ENCODE results near the gene CBX4.

The CBX4 gene

DNA sequence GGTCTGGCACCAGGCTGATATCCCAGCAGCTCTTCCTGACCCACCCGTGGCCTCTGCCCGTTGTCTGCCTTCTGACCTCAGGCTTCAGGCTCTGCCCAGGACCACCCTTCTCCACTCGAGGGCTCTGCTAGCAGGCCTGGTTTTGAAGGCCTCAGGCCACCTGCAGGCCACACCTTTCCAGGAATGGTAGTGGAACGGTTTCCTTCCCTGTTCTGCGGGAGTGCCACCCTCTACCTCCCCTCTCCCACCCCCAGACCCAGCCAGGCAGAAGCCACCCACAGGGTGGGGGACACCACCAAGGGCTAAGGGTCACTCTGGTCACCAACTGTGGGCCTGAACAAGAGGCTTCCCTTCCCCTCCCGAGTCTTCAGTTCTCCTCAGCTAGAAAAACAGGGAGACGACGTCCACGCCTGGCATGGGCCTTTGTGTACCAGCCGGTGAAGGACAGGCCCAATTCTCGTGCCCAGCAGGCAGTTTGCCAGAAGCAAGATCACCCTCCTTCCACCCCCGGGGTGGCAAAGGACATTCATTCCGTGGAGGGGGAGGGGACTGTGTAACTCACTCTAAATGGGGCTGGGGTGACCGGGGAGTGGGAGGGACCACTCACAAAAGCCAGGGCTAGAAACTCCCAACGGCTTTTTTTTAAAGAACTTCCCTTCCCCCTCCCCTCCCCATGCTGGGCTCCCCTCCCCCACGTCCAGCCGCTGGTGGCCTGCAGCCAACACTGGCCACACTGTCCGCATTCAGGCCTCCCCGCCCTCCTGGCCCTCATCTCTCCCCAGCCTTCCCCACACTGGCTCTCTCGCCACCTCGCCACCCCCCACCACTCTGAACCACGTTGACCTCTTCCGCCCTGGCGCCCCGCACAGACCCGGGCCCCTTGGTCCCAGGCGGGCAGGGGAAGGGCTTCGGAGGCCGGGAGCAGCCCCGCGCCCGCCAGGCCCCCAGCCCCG is 7.7 kb downstream of the CBX4 start:
- Mint-ChIP-seq H3K27me3 (no peaks in the 10 kb centered on the region), H3K27ac (no peak overlapping the region), H3K4me1 (ENCODE audit: low read depth) (peaks cover 12% of the 10 kb centered on the region), H3K36me3 (ENCODE audit: low read depth) (peaks cover 17% of the 10 kb centered on the region), H3K9me3 (no peaks in the 10 kb centered on the region), H3K4me3 (no peak overlapping the region)
- DNase-seq: no peak

DNA sequence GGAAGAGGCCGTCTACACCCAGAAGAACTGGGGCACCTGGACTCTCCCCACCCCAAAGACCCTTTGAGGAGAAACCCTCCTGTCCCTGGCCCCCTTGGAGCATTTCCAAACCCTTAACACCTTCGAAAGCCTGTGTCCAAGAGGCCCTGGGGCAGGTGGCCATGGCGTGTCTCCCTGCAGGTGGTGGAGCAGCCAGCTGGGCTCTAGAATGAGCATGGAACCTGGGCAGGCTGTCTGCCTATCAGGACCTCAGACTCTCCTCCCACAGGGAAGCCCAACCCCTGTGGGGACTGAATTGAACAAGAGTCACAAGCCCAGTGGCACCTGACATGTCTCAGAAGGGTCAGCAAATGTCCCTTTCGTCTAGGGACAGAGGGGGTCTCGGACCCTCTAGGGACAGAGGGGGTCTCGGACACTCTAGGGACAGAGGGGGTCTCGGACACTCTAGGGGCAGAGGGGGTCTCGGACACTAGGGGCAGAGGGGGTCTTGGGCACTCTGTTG is 8.4 kb downstream of the CBX4 start:
- H3K36me3 Mint-ChIP-seq (ENCODE audit: low read depth): peaks cover 17% of the 10 kb centered on the region
- no peak overlapping the region for H3K27ac Mint-ChIP-seq
- H3K4me1 Mint-ChIP-seq (ENCODE audit: low read depth): peaks cover 16% of the 10 kb centered on the region
- no peak overlapping the region for H3K4me3 Mint-ChIP-seq
- no peaks in the 10 kb centered on the region for H3K9me3 Mint-ChIP-seq
- H3K27me3 Mint-ChIP-seq: no peaks in the 10 kb centered on the region
- no peak for DNase-seq

GRCh38 chr17:79830303-79830702 is 8.9 kb downstream of the CBX4 start:
- H3K27me3 Mint-ChIP-seq: no peaks in the 10 kb centered on the region
- no peak for DNase-seq
- no peak overlapping the region for H3K4me3 Mint-ChIP-seq
- no peaks in the 10 kb centered on the region for H3K9me3 Mint-ChIP-seq
- H3K27ac Mint-ChIP-seq: no peak overlapping the region
- H3K36me3 Mint-ChIP-seq (ENCODE audit: low read depth): peaks cover 14% of the 10 kb centered on the region
- H3K4me1 Mint-ChIP-seq (ENCODE audit: low read depth): peaks cover 16% of the 10 kb centered on the region

GRCh38 chr17:79829457-79829856 is 9.8 kb downstream of the CBX4 start:
- DNase-seq: no peak
- H3K36me3 Mint-ChIP-seq (ENCODE audit: low read depth): peaks cover 6% of the 10 kb centered on the region
- no peaks in the 10 kb centered on the region for H3K9me3 Mint-ChIP-seq
- peaks cover 13% of the 10 kb centered on the region for H3K4me1 Mint-ChIP-seq (ENCODE audit: low read depth)
- peaks cover under 1% of the 10 kb centered on the region for H3K27me3 Mint-ChIP-seq
- H3K4me3 Mint-ChIP-seq: no peak overlapping the region
- no peak overlapping the region for H3K27ac Mint-ChIP-seq

GRCh38 chr17:79829004-79829403 is 10.2 kb downstream of the CBX4 start:
- no peak for DNase-seq
- Mint-ChIP-seq H3K27ac (no peak overlapping the region), H3K4me3 (no peak overlapping the region), H3K4me1 (ENCODE audit: low read depth) (peaks cover 13% of the 10 kb centered on the region), H3K27me3 (peaks cover 3% of the 10 kb centered on the region), H3K36me3 (ENCODE audit: low read depth) (peaks cover 4% of the 10 kb centered on the region), H3K9me3 (no peaks in the 10 kb centered on the region)

DNA sequence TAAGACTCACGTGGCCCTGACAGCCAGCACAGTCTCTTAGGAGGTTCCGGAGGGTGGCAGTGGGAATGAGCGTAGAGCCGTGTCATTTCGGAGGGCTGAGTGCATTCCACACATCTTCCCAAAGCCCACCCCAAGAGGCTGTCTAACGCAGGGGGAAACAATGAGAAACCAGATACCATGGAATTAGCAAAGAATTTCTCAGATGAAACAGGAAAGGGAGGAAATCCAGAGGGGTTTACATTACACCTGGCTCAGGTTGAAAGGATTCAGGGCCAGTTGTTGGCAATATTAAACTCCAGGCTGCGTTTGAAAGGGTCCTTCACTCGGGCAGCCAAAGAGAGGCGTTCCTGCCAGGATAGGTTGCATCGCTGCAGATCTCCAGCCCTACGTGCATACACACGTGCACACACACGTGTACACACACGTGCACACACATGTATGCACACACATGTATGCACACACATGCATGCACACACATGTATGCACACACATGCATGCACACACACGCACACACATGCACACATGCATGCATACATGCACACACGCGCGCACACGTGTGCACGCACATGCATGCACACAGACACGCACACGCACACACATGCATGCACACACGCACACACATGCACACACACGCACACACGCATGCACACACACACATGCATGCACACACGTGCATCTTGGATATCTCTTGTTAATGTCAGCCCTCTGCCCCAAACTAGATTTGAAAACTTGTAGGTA is 12.2 kb downstream of the CBX4 start:
- H3K27ac Mint-ChIP-seq: no peak overlapping the region
- H3K4me1 Mint-ChIP-seq (ENCODE audit: low read depth): peaks cover 9% of the 10 kb centered on the region
- no peak overlapping the region for H3K4me3 Mint-ChIP-seq

GRCh38 chr17:79826204-79826680 is 13.0 kb downstream of the CBX4 start:
- H3K9me3 Mint-ChIP-seq: no peaks in the 10 kb centered on the region
- no peak for DNase-seq
- H3K36me3 Mint-ChIP-seq (ENCODE audit: low read depth): no peaks in the 10 kb centered on the region
- H3K4me3 Mint-ChIP-seq: no peak overlapping the region
- peaks cover 5% of the 10 kb centered on the region for H3K27me3 Mint-ChIP-seq
- no peak overlapping the region for H3K27ac Mint-ChIP-seq
- peaks cover 8% of the 10 kb centered on the region for H3K4me1 Mint-ChIP-seq (ENCODE audit: low read depth)

More for the DNA sequence above, 12.2 kb downstream of the CBX4 start:
- Mint-ChIP-seq H3K9me3 (no peaks in the 10 kb centered on the region), H3K36me3 (ENCODE audit: low read depth) (no peaks in the 10 kb centered on the region), H3K27me3 (peaks cover 5% of the 10 kb centered on the region)
- DNase-seq: no peak

DNA sequence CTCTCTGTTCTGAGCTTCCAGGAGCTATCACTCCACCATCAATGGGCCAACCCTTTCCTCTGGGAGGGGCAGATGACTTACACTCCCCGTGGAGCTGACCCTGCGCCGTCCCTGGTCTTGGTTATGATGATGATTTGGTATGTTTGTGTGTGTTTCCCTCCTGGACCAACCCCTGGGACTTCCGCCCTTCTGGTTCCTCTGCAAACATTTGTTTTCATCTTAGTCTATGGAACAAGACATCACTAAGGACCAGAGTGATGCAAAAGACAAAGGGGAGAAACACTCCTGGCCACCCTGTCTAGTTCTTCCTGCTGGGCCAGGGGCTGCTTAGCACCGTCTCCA is 13.7 kb downstream of the CBX4 start:
- Mint-ChIP-seq H3K36me3 (ENCODE audit: low read depth) (no peaks in the 10 kb centered on the region), H3K27ac (no peak overlapping the region), H3K4me3 (no peak overlapping the region), H3K27me3 (peaks cover 5% of the 10 kb centered on the region), H3K4me1 (ENCODE audit: low read depth) (peaks cover 8% of the 10 kb centered on the region), H3K9me3 (no peaks in the 10 kb centered on the region)
- no peak for DNase-seq

GRCh38 chr17:79824893-79825579 is 14.2 kb downstream of the CBX4 start:
- Mint-ChIP-seq H3K27me3 (peaks cover 5% of the 10 kb centered on the region), H3K4me1 (ENCODE audit: low read depth) (peaks cover 8% of the 10 kb centered on the region), H3K27ac (no peak overlapping the region), H3K4me3 (no peak overlapping the region), H3K9me3 (no peaks in the 10 kb centered on the region), H3K36me3 (ENCODE audit: low read depth) (no peaks in the 10 kb centered on the region)
- no peak for DNase-seq

- no peak overlapping the region for H3K27ac Mint-ChIP-seq
- H3K9me3 Mint-ChIP-seq: no peaks in the 10 kb centered on the region
- peaks cover 10% of the 10 kb centered on the region for H3K27me3 Mint-ChIP-seq
- H3K4me3 Mint-ChIP-seq: no peak overlapping the region
- no peaks in the 10 kb centered on the region for H3K36me3 Mint-ChIP-seq (ENCODE audit: low read depth)
- H3K4me1 Mint-ChIP-seq (ENCODE audit: low read depth): peaks cover 8% of the 10 kb centered on the region
- DNase-seq: no peak
Measured at GRCh38 chr17:79824234-79824633, 15.0 kb downstream of the CBX4 start.

- no peaks in the 10 kb centered on the region for H3K36me3 Mint-ChIP-seq (ENCODE audit: low read depth)
- DNase-seq: no peak
- H3K27me3 Mint-ChIP-seq: peaks cover 16% of the 10 kb centered on the region
Measured at GRCh38 chr17:79822583-79823124, 16.6 kb downstream of the CBX4 start.

GRCh38 chr17:79821331-79822095 is 17.7 kb downstream of the CBX4 start:
- no peak for DNase-seq
- Mint-ChIP-seq H3K4me3 (no peak overlapping the region), H3K9me3 (no peaks in the 10 kb centered on the region), H3K27me3 (peaks cover 26% of the 10 kb centered on the region), H3K27ac (no peak overlapping the region), H3K36me3 (ENCODE audit: low read depth) (no peaks in the 10 kb centered on the region), H3K4me1 (ENCODE audit: low read depth) (peaks cover 5% of the 10 kb centered on the region)

More at GRCh38 chr17:79822583-79823124, 16.6 kb downstream of the CBX4 start:
- no peak overlapping the region for H3K4me3 Mint-ChIP-seq
- peaks cover 8% of the 10 kb centered on the region for H3K4me1 Mint-ChIP-seq (ENCODE audit: low read depth)
- no peaks in the 10 kb centered on the region for H3K9me3 Mint-ChIP-seq
- H3K27ac Mint-ChIP-seq: no peak overlapping the region

- H3K27ac Mint-ChIP-seq: no peak overlapping the region
- no peak for DNase-seq
- no peaks in the 10 kb centered on the region for H3K36me3 Mint-ChIP-seq (ENCODE audit: low read depth)
- no peaks in the 10 kb centered on the region for H3K9me3 Mint-ChIP-seq
- peaks cover 1% of the 10 kb centered on the region for H3K4me1 Mint-ChIP-seq (ENCODE audit: low read depth)
- H3K27me3 Mint-ChIP-seq: peaks cover 32% of the 10 kb centered on the region
- no peak overlapping the region for H3K4me3 Mint-ChIP-seq
Measured at GRCh38 chr17:79820959-79821330, 18.3 kb downstream of the CBX4 start.
